Ishikawa (cell line): ENCODE measurements around the gene TSPAN14.

Source experiments
- CEBPB ChIP-seq: IDR thresholded peaks from 2 replicates; pipeline ENCODE4 v1.6.1; 2012
- CREB1 ChIP-seq: IDR thresholded peaks from 2 replicates; pipeline ENCODE4 v1.6.1; 2012; ENCODE audit warnings: low read depth
- EGR1 ChIP-seq: IDR thresholded peaks from 2 replicates; pipeline ENCODE4 v1.6.1; 2012
- EP300 ChIP-seq: IDR thresholded peaks from 2 replicates; pipeline ENCODE4 v1.6.1; 2012; ENCODE audit warnings: borderline replicate concordance
- FOXM1 ChIP-seq: IDR thresholded peaks from 2 replicates; pipeline ENCODE4 v1.6.1; 2012; ENCODE audit warnings: low read depth, borderline replicate concordance
- MAX ChIP-seq: IDR thresholded peaks from 2 replicates; pipeline ENCODE4 v1.6.1; 2012
- NFIC ChIP-seq: IDR thresholded peaks from 2 replicates; pipeline ENCODE4 v1.6.1; 2012
- RAD21 ChIP-seq: IDR thresholded peaks from 2 replicates; pipeline ENCODE4 v1.6.1; 2012; ENCODE audit warnings: low read depth
- REST ChIP-seq: IDR thresholded peaks from 2 replicates; pipeline ENCODE4 v1.6.1; 2012; ENCODE audit warnings: low read depth, mild to moderate bottlenecking
- TAF1 ChIP-seq: IDR thresholded peaks from 2 replicates; pipeline ENCODE4 v1.6.1; 2012; ENCODE audit warnings: low read depth, mild to moderate bottlenecking
- TCF12 ChIP-seq: IDR thresholded peaks from 2 replicates; pipeline ENCODE4 v1.6.1; 2012; ENCODE audit warnings: low read depth
- TEAD4 ChIP-seq: IDR thresholded peaks from 2 replicates; pipeline ENCODE4 v1.6.1; 2012
- USF1 ChIP-seq: IDR thresholded peaks from 2 replicates; pipeline ENCODE4 v1.6.1; 2012
- YY1 ChIP-seq: IDR thresholded peaks from 2 replicates; pipeline ENCODE4 v1.6.1; 2012; ENCODE audit warnings: low read depth
- ZBTB7A ChIP-seq: IDR thresholded peaks from 2 replicates; pipeline ENCODE4 v1.6.1; 2012; ENCODE audit warnings: low read depth

The TSPAN14 gene

GRCh38 chr10:80512031-80512526 is 58.0 kb downstream of the TSPAN14 start:
- no peak for TF ChIP-seq NFIC

GRCh38 chr10:80513106-80513505 is 59.0 kb downstream of the TSPAN14 start:
- TF ChIP-seq TEAD4 (no peak), EP300 (no peak), NFIC (no peak), EGR1 (no peak), CEBPB (no peak), TCF12 (no peak), RAD21 (no peak), USF1 (no peak), MAX (no peak), FOXM1 (no peak), ZBTB7A (no peak), REST (no peak), TAF1 (no peak), YY1 (no peak), CREB1 (no peak)

- TF ChIP-seq CREB1 (no peak), REST (no peak), EP300 (no peak), CEBPB (no peak), MAX (no peak), USF1 (no peak), TAF1 (no peak), YY1 (no peak), TCF12 (no peak), RAD21 (no peak), FOXM1 (no peak), EGR1 (no peak), NFIC (no peak), TEAD4 (no peak), ZBTB7A (no peak)
Observed at GRCh38 chr10:80515511-80515910, 61.4 kb downstream of the TSPAN14 start.

GRCh38 chr10:80515941-80516340 is 61.8 kb downstream of the TSPAN14 start:
- no peak for TF ChIP-seq CEBPB
- no peak for TF ChIP-seq TCF12
- no peak for TF ChIP-seq NFIC
- TF ChIP-seq MAX, result no peak
- TF ChIP-seq EP300, result no peak
- no peak for TF ChIP-seq EGR1
- TF ChIP-seq FOXM1, result no peak
- TF ChIP-seq YY1, result no peak
- TF ChIP-seq CREB1, result no peak
- TF ChIP-seq TEAD4, result no peak

GRCh38 chr10:80516506-80517075 is 62.5 kb downstream of the TSPAN14 start:
- TF ChIP-seq YY1 (no peak), TAF1 (no peak), EP300 (no peak), EGR1 (no peak), TEAD4 (no peak), USF1 (no peak), MAX (no peak), RAD21 (no peak), ZBTB7A (no peak), NFIC (no peak), REST (no peak), CEBPB (no peak), FOXM1 (no peak), TCF12 (no peak), CREB1 (no peak)
